Thyroid gland (tissue), 4 donors: Measurements from ENCODE around the gene HAND2.

ENCODE experiments used
- POLR2A ChIP-seq, 2 donors: fragments of 450-650 bp; IDR thresholded peaks; one replicate each; pipeline ENCODE4 v1.6.1; 2017; ENCODE audit warnings: antibody characterized with exemption in 2 of 2, mild to moderate bottlenecking in 2 of 2, moderate library complexity in 1 of 2
- TF ChIP-seq, protein P1 (sequence below), 6 experiments: fragments of 200-600 bp in 3 of 6; fragments of 450-650 bp in 3 of 6; sonication (generic) in 3 of 6; IDR thresholded peaks; one replicate each; pipeline ENCODE4 v1.5.1; 2016 to 2019; ENCODE audit warnings: antibody characterized with exemption in 6 of 6, mild to moderate bottlenecking in 2 of 6, inconsistent platforms in 1 of 6, moderate library complexity in 1 of 6

GRCh38 chr4:173519111-173520101 lies 10.6 kb downstream of the HAND2 start:
- TF ChIP-seq POLR2A (IDR thresholded peaks at IDR 0.05) = no peak
- TF ChIP-seq, protein P1, sequence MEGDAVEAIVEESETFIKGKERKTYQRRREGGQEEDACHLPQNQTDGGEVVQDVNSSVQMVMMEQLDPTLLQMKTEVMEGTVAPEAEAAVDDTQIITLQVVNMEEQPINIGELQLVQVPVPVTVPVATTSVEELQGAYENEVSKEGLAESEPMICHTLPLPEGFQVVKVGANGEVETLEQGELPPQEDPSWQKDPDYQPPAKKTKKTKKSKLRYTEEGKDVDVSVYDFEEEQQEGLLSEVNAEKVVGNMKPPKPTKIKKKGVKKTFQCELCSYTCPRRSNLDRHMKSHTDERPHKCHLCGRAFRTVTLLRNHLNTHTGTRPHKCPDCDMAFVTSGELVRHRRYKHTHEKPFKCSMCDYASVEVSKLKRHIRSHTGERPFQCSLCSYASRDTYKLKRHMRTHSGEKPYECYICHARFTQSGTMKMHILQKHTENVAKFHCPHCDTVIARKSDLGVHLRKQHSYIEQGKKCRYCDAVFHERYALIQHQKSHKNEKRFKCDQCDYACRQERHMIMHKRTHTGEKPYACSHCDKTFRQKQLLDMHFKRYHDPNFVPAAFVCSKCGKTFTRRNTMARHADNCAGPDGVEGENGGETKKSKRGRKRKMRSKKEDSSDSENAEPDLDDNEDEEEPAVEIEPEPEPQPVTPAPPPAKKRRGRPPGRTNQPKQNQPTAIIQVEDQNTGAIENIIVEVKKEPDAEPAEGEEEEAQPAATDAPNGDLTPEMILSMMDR (IDR thresholded peaks at IDR 0.05) = no peak
